ENCODE results near the gene GEMIN4.
"Not testable (repeated sequence)": the region's sequence is repeated elsewhere in the genome, so short reads cannot be mapped to it uniquely, and the experiment has no call there.

The GEMIN4 gene

GRCh38 chr17:699345-699744 lies 52.7 kb downstream of the GEMIN4 start:
- no peak for DNase-seq

GRCh38 chr17:698096-698495 lies 54.0 kb downstream of the GEMIN4 start:
- DNase-seq: not testable (repeated sequence)

GRCh38 chr17:697682-698081 lies 54.4 kb downstream of the GEMIN4 start:
- DNase-seq: no peak

GRCh38 chr17:696369-696768 lies 55.7 kb downstream of the GEMIN4 start:
- DNase-seq: no peak

All from NCI-H510A treated with DMSO at 0.1 percent for 48 hours (cell line).